Brain microvascular endothelial cell (primary cell): ENCODE measurements around the gene DHFR.

Experiments
- DNase-seq: peaks from one replicate; pipeline ENCODE4 v3.0.0-alpha.2; 2020
- H3K27ac ChIP-seq: fragments of 250-450 bp; sonication (Bioruptor Pico); 2 replicates; pipeline ENCODE4 v1.5.1; 2020; ENCODE audit warnings: mild to moderate bottlenecking, moderate library complexity
- H3K27me3 ChIP-seq: fragments of 250-450 bp; sonication (Bioruptor Pico); replicated peaks from 2 replicates; pipeline ENCODE4 v1.5.1; 2020; ENCODE audit warnings: mild to moderate bottlenecking
- H3K36me3 ChIP-seq: fragments of 250-450 bp; sonication (Bioruptor Pico); replicated peaks from 2 replicates; pipeline ENCODE4 v1.5.1; 2020; ENCODE audit warnings: mild to moderate bottlenecking
- H3K4me3 ChIP-seq: 2 replicates; pipeline ENCODE4 v1.5.1; 2011; ENCODE audit warnings: low read depth, mild to moderate bottlenecking, control low read depth, low read length, moderate library complexity
- in situ Hi-C: cut with HindIII; loops from 2 replicates; pipeline ENCODE4 v1.10.0; 2017; ENCODE audit warnings: low sequenced_read_pairs, low pct_ligation_motif_present
- TF ChIP-seq, protein P1 (sequence below): IDR thresholded peaks from 2 replicates; pipeline ENCODE4 v1.5.1; 2011; ENCODE audit warnings: low read depth, mild to moderate bottlenecking, moderate library complexity, low read length, control low read depth, inconsistent platforms; ENCODE audit errors: missing control alignments

DHFR gene

DNA sequence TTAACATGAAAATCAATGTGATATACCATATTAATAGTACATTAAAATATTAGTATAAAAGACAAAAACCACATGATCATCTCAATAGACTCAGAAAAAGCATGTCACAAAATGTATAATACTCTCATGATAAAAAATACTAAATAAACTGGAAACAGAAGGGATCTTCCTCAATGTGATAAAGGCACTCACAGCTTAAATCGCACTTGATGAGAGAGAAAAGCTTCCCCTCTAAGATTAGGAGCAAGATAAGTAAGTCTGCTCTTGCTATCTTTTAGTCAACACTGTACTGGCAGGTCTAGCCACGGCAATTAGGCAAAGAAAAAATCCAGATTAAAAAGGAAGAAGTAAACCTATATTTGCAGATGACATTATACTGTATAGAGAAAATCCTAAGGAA lies 22.1 kb downstream of the DHFR start:
- H3K27me3 ChIP-seq, result no peaks in the 10 kb centered on the region
- in situ Hi-C loops, result no loop called here
- TF ChIP-seq, protein P1, sequence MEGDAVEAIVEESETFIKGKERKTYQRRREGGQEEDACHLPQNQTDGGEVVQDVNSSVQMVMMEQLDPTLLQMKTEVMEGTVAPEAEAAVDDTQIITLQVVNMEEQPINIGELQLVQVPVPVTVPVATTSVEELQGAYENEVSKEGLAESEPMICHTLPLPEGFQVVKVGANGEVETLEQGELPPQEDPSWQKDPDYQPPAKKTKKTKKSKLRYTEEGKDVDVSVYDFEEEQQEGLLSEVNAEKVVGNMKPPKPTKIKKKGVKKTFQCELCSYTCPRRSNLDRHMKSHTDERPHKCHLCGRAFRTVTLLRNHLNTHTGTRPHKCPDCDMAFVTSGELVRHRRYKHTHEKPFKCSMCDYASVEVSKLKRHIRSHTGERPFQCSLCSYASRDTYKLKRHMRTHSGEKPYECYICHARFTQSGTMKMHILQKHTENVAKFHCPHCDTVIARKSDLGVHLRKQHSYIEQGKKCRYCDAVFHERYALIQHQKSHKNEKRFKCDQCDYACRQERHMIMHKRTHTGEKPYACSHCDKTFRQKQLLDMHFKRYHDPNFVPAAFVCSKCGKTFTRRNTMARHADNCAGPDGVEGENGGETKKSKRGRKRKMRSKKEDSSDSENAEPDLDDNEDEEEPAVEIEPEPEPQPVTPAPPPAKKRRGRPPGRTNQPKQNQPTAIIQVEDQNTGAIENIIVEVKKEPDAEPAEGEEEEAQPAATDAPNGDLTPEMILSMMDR, result no peak
- H3K27ac ChIP-seq, result no peak overlapping the region
- H3K4me3 ChIP-seq, result no peak overlapping the region
- DNase-seq, result no peak
- peaks cover 2% of the 10 kb centered on the region for H3K36me3 ChIP-seq

DNA sequence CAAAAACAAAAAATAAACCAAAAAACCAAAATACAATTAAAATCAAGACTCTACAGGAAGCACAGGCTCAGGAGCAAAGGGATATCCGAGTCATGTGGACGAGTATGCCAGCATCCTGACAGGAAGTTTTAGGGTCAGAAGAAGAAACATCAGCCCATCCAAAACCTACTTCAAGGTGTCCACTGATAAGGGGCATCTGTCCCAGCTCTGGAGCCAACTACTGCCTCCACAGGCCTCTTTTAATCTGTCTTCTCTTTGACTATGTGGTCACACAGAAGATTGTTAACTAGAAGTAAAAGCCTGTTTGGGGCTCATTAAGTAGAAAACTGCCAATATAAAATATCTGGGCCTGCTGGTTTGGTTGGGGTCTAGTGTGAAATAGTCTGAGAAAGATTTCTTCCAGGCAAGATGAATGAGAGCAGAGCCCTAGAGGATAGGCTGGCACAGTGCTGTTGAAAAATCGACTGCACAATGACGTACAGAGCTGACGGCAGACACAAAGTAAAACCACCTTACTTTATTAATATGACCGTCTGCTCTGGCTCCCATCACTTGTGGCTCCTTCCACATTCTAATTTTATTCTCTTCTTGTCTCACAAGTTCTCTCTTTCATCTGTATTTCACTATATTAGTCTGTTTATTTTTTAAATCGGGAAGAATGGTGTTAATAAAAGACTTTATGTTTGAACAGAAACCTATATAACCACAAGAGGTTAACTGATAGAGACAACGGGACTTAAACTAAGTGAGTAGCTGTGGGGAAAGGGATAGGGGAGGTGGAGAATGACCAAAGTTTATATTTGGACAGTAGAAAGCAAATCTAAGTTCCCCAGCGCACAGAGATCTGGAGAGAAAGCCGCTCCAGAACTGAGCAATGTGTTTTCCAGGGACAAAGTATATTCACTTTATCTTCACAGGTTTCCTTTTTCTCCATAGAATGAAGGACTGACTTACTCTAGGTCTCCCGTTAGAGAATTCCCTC lies 23.2 kb downstream of the DHFR start:
- Histone ChIP-seq H3K4me3 (no peak overlapping the region), H3K27me3 (no peaks in the 10 kb centered on the region), H3K36me3 (peaks cover 2% of the 10 kb centered on the region), H3K27ac (no peak overlapping the region)
- TF ChIP-seq, protein P1, result no peak
- in situ Hi-C loops, result no loop called here
- no peak for DNase-seq

DNA sequence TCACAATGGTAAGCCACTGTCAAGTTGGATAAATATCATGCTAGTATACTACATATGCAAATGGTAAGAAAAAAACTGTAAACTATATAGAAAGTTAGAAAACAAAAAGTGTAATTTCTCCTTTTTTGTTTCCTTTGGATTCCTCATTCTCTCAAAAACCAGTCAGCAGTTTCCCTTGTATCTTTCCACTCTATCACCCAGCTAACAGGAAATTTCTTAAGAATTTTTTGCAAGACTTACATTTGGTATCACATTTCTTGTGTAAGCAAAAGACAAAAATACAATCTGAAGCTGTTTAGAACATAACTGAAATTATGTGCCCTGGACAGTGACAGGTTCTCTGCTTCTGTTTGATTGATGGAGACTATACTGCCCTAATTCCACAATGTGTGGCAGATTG lies 25.5 kb downstream of the DHFR start:
- Histone ChIP-seq H3K36me3 (no peaks in the 10 kb centered on the region), H3K27ac (no peak overlapping the region), H3K27me3 (no peaks in the 10 kb centered on the region), H3K4me3 (no peak overlapping the region)
- DNase-seq, result no peak
- TF ChIP-seq, protein P1, result no peak
- in situ Hi-C loops, result no loop called here

DNA sequence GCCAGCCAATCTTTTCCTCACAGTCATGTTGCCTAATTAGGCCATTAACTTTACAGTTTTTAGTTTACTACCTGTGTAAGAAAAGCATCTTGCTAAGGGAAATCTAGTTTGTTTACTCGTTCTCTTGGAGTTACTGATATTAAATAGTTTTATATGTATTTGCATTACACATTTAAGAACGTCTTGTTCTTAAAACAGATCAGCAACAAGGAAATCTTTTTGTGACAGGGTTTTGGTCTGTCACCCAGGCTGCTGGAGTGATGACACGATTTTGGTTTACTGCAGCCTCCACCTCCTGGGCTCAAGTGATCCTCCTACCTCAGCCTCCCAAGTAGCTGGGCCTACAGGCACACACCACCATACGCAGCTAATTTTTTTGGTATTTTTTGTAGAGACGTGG lies 29.6 kb downstream of the DHFR start:
- DNase-seq, result no peak
- Histone ChIP-seq H3K27me3 (no peaks in the 10 kb centered on the region), H3K36me3 (no peaks in the 10 kb centered on the region), H3K4me3 (no peak overlapping the region), H3K27ac (no peak overlapping the region)
- TF ChIP-seq, protein P1, result no peak
- in situ Hi-C loops, result no loop called here

DNA sequence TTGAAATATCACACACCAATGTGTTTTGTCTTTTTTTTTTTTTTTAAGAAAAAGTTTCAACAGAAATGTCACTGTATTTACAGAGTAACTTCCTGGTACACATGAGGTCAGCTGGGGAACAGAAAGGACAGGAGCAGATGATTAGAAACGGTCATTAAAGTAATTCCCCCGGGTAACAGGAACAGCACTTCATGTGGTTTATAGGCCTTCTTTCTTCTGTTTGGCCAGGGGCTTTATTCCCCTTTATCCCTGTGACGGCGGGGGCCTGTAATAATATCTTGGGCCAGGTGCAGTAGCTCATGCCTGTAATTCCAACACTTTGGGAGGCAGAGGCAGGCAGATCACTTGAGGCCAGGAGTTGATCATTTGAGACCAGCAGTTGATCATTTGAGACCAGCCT lies 30.8 kb downstream of the DHFR start:
- in situ Hi-C loops, result no loop called here
- no peak for DNase-seq
- Histone ChIP-seq H3K4me3 (no peak overlapping the region), H3K36me3 (no peaks in the 10 kb centered on the region), H3K27me3 (no peaks in the 10 kb centered on the region), H3K27ac (no peak overlapping the region)
- TF ChIP-seq, protein P1, result no peak

DNA sequence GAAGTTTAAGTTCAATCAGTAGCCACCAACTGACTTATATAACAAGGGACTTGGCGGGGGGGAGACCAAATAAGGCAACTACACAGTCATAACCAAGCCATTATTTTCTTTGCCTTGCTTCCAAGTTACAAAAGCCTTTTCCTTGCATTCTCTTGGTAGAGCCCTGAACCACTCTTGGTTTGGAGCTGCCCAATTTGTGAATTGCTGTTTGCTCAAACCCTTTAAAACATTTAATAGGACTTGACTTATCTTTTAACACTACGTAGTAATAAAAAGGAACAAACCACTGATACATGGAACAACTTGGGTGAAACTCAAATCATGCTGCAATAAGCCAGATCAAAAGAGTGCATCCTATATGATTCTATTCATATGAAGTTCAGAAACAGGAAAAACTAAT lies 32.0 kb downstream of the DHFR start:
- no peaks in the 10 kb centered on the region for H3K36me3 ChIP-seq
- H3K27ac ChIP-seq, result no peak overlapping the region
- no peak for DNase-seq
- H3K4me3 ChIP-seq, result no peak overlapping the region
- H3K27me3 ChIP-seq, result no peaks in the 10 kb centered on the region
- in situ Hi-C loops, result no loop called here
- TF ChIP-seq, protein P1, result no peak
